ENCODE measurements around the gene MBD6. TPM values are rescaled to one million over a fixed set of nuclear protein-coding genes. Genes with fewer than 3 reads are reported as not detected.
"Not testable (repeated sequence)": the region's sequence is repeated elsewhere in the genome, so short reads cannot be mapped to it uniquely, and the experiment has no call there.

Gene MBD6
- total and polyA plus RNA-seq, 12 donors: 8.8 to 46.9 (median 33.5) TPM

- WGBS, 2 donors: 89 to 91% methylated on average over 5 of the region's 5 CpGs
- DNase-seq (no peak), ATAC-seq (no peak)
- TF ChIP-seq CTCF (IDR thresholded peaks at IDR 0.05): no peak
- Histone ChIP-seq H3K36me3 (peaks cover 0 to 44% (median 23%) of the 10 kb centered on the region in 9 donors), H3K27ac (no peak overlapping the region), H3K27me3 (no peaks in the 10 kb centered on the region), H3K4me3 (peak overlapping the region in 7 of 10 donors; percentile 67 to 96 (median 82)), H3K4me1 (peaks cover 9 to 21% (median 13%) of the 10 kb centered on the region in 9 donors), H3K9me3 (no peaks in the 10 kb centered on the region)
- intact Hi-C loops (cut with DNase I): loop anchor here in 1 of 10 donors (2.0 kb wide), 1 partner anchor 26 kb away; no protein-coding TSS in a partner anchor
These were observed 33.4 kb upstream of the MBD6 start for GRCh38 chr12:57489157-57489641.

GRCh38 chr12:57490126-57490525 is 32.5 kb upstream of the MBD6 start:
- ATAC-seq: no peak
- intact Hi-C loops (cut with DNase I): no loop called here
- DNase-seq: no peak

GRCh38 chr12:57491393-57492280 is 31.0 kb upstream of the MBD6 start:
- intact Hi-C loops (cut with DNase I): no loop called here
- H3K36me3 ChIP-seq: peaks cover 0 to 68% (median 26%) of the 10 kb centered on the region in 9 donors
- DNase-seq (no peak), ATAC-seq (no peak)
- TF ChIP-seq CTCF (IDR thresholded peaks at IDR 0.05): no peak
- H3K4me1 ChIP-seq: peaks cover 9 to 21% (median 13%) of the 10 kb centered on the region in 9 donors
- H3K27ac ChIP-seq: no peak overlapping the region
- no peaks in the 10 kb centered on the region for H3K9me3 ChIP-seq
- no peak overlapping the region for H3K4me3 ChIP-seq
- WGBS, 2 donors: 89 to 92% methylated on average over 15 of the region's 15 CpGs
- no peaks in the 10 kb centered on the region for H3K27me3 ChIP-seq

More at GRCh38 chr12:57490126-57490525, 32.5 kb upstream of the MBD6 start:
- Histone ChIP-seq H3K36me3 (peaks cover 0 to 53% (median 23%) of the 10 kb centered on the region in 9 donors), H3K4me3 (no peak overlapping the region), H3K9me3 (no peaks in the 10 kb centered on the region), H3K27me3 (no peaks in the 10 kb centered on the region), H3K4me1 (peaks cover 9 to 21% (median 13%) of the 10 kb centered on the region in 9 donors), H3K27ac (no peak overlapping the region)
- no peak for TF ChIP-seq CTCF (IDR thresholded peaks at IDR 0.05)
- 94 to 99% methylated on average over 4 of the region's 4 CpGs for WGBS, 2 donors

- H3K9me3 ChIP-seq; H3K4me3 ChIP-seq; intact Hi-C loops (cut with DNase I); ATAC-seq; H3K27me3 ChIP-seq; H3K4me1 ChIP-seq; H3K27ac ChIP-seq; DNase-seq: not testable (repeated sequence)
- WGBS, 2 donors: 96 to 97% methylated on average over 38 to 45 of the region's 48 CpGs
- peaks cover 0 to 89% (median 43%) of the 10 kb centered on the region in 9 donors for H3K36me3 ChIP-seq
These were observed 27.4 kb upstream of the MBD6 start for GRCh38 chr12:57495051-57495701.
